Neuronal stem cell (in vitro differentiated cells): ENCODE measurements around the gene CDC45.
A peak's percentile ranks its signal among the peaks of the same experiment; 100 is the strongest.

ENCODE experiments used
- DNase-seq: peaks from one replicate; pipeline ENCODE4 v3.0.0-alpha.2; 2013; ENCODE audit warnings: low spot score
- H2AFZ ChIP-seq: one replicate; pipeline ENCODE4 v1.6.1; 2013; ENCODE audit warnings: mild to moderate bottlenecking, low read length, inconsistent platforms
- H2AK5ac ChIP-seq: 2 replicates; pipeline ENCODE4 v1.6.1; 2013; ENCODE audit warnings: low read depth, mild to moderate bottlenecking, inconsistent platforms, low read length, moderate library complexity, mixed read lengths
- H2BK120ac ChIP-seq: 2 replicates; pipeline ENCODE4 v1.6.1; 2013; ENCODE audit warnings: low read depth, mild to moderate bottlenecking, inconsistent platforms, low read length, moderate library complexity, mixed read lengths
- H2BK12ac ChIP-seq: one replicate; pipeline ENCODE4 v1.6.1; 2013; ENCODE audit warnings: low read length, inconsistent platforms
- H2BK15ac ChIP-seq: 2 replicates; pipeline ENCODE4 v1.6.1; 2013; ENCODE audit warnings: mild to moderate bottlenecking, low read length, inconsistent platforms, mixed read lengths
- H2BK5ac ChIP-seq: one replicate; pipeline ENCODE4 v1.6.1; 2013; ENCODE audit warnings: inconsistent platforms, mild to moderate bottlenecking, low read length, moderate library complexity
- H3K14ac ChIP-seq: one replicate; pipeline ENCODE4 v1.6.1; 2013; ENCODE audit warnings: low read length, inconsistent platforms
- H3K18ac ChIP-seq: 2 replicates; pipeline ENCODE4 v1.6.1; 2013; ENCODE audit warnings: low read length, inconsistent platforms
- H3K23ac ChIP-seq: 2 replicates; pipeline ENCODE4 v1.6.1; 2013; ENCODE audit warnings: low read depth, mild to moderate bottlenecking, mixed read lengths, low read length, inconsistent platforms; ENCODE audit not compliant: poor library complexity
- H3K27ac ChIP-seq: replicated peaks from 3 replicates; pipeline ENCODE4 v1.5.1; 2013; ENCODE audit warnings: low read length, inconsistent platforms
- H3K27me3 ChIP-seq, 3 experiments: 2 replicates each; pipeline ENCODE4 v1.6.1; 2013; ENCODE audit warnings: low read length in 3 of 3, mild to moderate bottlenecking in 2 of 3, inconsistent platforms in 1 of 3, low read depth in 1 of 3, mixed read lengths in 1 of 3, moderate library complexity in 1 of 3; ENCODE audit not compliant: control insufficient read depth in 3 of 3, insufficient read depth in 3 of 3
- H3K36me3 ChIP-seq, 2 donors: replicated peaks in 1 of 2; 2 replicates each; pipeline ENCODE4 v1.6.1; 2013; ENCODE audit warnings: low read length in 2 of 2; ENCODE audit not compliant: control insufficient read depth in 2 of 2, insufficient read depth in 2 of 2
- H3K4ac ChIP-seq: 2 replicates; pipeline ENCODE4 v1.6.1; 2013; ENCODE audit warnings: inconsistent platforms, mild to moderate bottlenecking, low read length, moderate library complexity
- H3K4me1 ChIP-seq, 2 donors: 1 replicate in 1 of 2; 2 replicates in 1 of 2; pipeline ENCODE4 v1.6.1; 2013; ENCODE audit warnings: low read length in 2 of 2, low read depth in 1 of 2; ENCODE audit not compliant: control insufficient read depth in 2 of 2, insufficient read depth in 1 of 2
- H3K4me2 ChIP-seq: one replicate; pipeline ENCODE4 v1.6.1; 2013; ENCODE audit warnings: mild to moderate bottlenecking, low read length, inconsistent platforms; ENCODE audit not compliant: insufficient read depth, poor library complexity, severe bottlenecking
- H3K4me3 ChIP-seq, 2 donors: 2 replicates each; pipeline ENCODE4 v1.5.1; 2013; ENCODE audit warnings: low read length in 2 of 2, mild to moderate bottlenecking in 2 of 2, inconsistent platforms in 1 of 2, moderate library complexity in 1 of 2
- H3K79me1 ChIP-seq: one replicate; pipeline ENCODE4 v1.6.1; 2013; ENCODE audit warnings: low read depth, mild to moderate bottlenecking, inconsistent platforms, low read length, moderate library complexity
- H3K9ac ChIP-seq: one replicate; pipeline ENCODE4 v1.6.1; 2013; ENCODE audit warnings: mild to moderate bottlenecking, low read depth, low read length, inconsistent platforms; ENCODE audit not compliant: poor library complexity
- H3K9me3 ChIP-seq, 2 donors: replicated peaks in 1 of 2; 2 replicates each; pipeline versions ENCODE3 to v1.6.1; 2013; ENCODE audit warnings: low read length in 2 of 2, mild to moderate bottlenecking in 2 of 2, inconsistent platforms in 1 of 2, low read depth in 1 of 2, mixed read lengths in 1 of 2, moderate library complexity in 1 of 2; ENCODE audit not compliant: control insufficient read depth in 2 of 2, insufficient read depth in 1 of 2
- H4K8ac ChIP-seq: one replicate; pipeline ENCODE4 v1.6.1; 2013; ENCODE audit warnings: low read depth, mild to moderate bottlenecking, inconsistent platforms, low read length, moderate library complexity
- H4K91ac ChIP-seq: one replicate; pipeline ENCODE4 v1.6.1; 2013; ENCODE audit warnings: low read length, low read depth, mild to moderate bottlenecking, inconsistent platforms; ENCODE audit not compliant: poor library complexity
- WGBS, 2 donors: extraction: QIAGEN DNeasy Blood & Tissue Kit; methylation state at CpG; one replicate each; pipeline ENCODE4 v1.1.7; 2013; ENCODE audit warnings: missing lambda C conversion rate in 2 of 2, mixed read lengths in 1 of 2; ENCODE audit not compliant: insufficient read length in 2 of 2, insufficient replicate concordance in 1 of 2; ENCODE audit errors: extremely low coverage in 2 of 2; 5-methylcytosine and 5-hydroxymethylcytosine counted together

The CDC45 gene

DNA sequence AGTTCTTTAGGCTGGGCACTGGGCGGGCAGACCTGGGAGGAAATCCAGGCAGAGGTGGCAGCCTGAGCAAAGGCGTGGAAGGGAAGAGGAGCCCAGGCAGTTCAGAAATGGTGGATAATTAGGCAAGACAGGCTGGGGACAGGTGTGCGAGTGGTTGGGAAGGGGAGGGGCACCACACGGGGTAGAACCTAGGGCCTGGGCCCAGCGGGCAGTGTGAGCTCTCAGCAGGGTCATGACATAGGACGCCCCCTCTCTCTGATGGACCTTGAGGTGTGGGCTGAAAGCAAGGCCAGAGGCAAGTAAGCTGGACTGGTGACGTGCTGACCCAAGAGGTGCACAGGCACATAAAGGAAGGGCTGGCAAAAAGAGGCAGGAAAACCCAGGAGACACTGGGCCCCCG is 7.5 kb upstream of the CDC45 start:
- Histone ChIP-seq H3K36me3 (peaks cover 51 to 90% of the 10 kb centered on the region in 2 donors), H3K9me3 (no peaks in the 10 kb centered on the region)

DNA sequence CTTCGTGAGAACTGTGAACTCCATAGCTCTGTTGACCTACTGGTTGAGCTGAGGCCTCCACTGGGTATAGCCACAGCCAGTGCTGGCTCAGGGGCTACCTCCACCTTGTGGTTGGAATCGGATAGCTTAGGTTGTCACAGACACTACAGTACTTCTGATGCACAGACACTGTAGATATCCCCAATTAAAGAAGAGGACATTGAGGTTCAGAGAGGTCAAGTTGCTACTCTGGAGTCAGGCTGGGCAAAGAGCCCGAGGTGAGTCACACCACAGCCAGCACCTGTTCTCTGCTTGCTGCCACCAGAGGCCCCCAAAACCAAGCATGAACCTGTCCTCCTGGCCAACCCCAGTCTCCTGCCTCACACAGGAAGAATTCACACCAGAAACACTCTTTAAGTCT is 6.1 kb upstream of the CDC45 start:
- no peak overlapping the region for H4K91ac ChIP-seq
- no peak for DNase-seq
- no peak overlapping the region for H2BK120ac ChIP-seq
- H3K9me3 ChIP-seq = no peaks in the 10 kb centered on the region
- H3K14ac ChIP-seq = no peak overlapping the region
- no peak overlapping the region for H2AFZ ChIP-seq
- no peak overlapping the region for H2BK12ac ChIP-seq
- H3K4me2 ChIP-seq = no peak overlapping the region
- no peak overlapping the region for H2AK5ac ChIP-seq
- H4K8ac ChIP-seq = no peak overlapping the region
- no peak overlapping the region for H3K27ac ChIP-seq
- no peak overlapping the region for H3K4me3 ChIP-seq
- no peak overlapping the region for H3K4ac ChIP-seq
- H3K27me3 ChIP-seq = no peaks in the 10 kb centered on the region
- H2BK5ac ChIP-seq = no peak overlapping the region
- H3K18ac ChIP-seq = no peak overlapping the region
- peaks cover 38 to 77% of the 10 kb centered on the region in 2 donors for H3K36me3 ChIP-seq
- peaks cover 4 to 5% of the 10 kb centered on the region in 2 donors for H3K4me1 ChIP-seq
- H2BK15ac ChIP-seq = no peak overlapping the region
- no peak overlapping the region for H3K9ac ChIP-seq
- WGBS, 2 donors = no CpG with 5 or more reads among the region's 3 CpGs
- H3K79me1 ChIP-seq = peaks cover 6% of the 10 kb centered on the region
- no peak overlapping the region for H3K23ac ChIP-seq

More for the DNA sequence above, 7.5 kb upstream of the CDC45 start:
- H3K79me1 ChIP-seq = peaks cover 6% of the 10 kb centered on the region
- no peak overlapping the region for H3K4me3 ChIP-seq
- no peak overlapping the region for H3K14ac ChIP-seq
- H2AFZ ChIP-seq = no peak overlapping the region
- H2BK15ac ChIP-seq = no peak overlapping the region
- no peak overlapping the region for H3K27ac ChIP-seq
- H3K9ac ChIP-seq = no peak overlapping the region
- no peak overlapping the region for H4K8ac ChIP-seq
- no peaks in the 10 kb centered on the region for H3K4me1 ChIP-seq
- H4K91ac ChIP-seq = no peak overlapping the region
- H2BK12ac ChIP-seq = no peak overlapping the region
- H3K27me3 ChIP-seq = no peaks in the 10 kb centered on the region
- H2BK5ac ChIP-seq = no peak overlapping the region
- H2BK120ac ChIP-seq = no peak overlapping the region
- DNase-seq = no peak
- H3K18ac ChIP-seq = no peak overlapping the region
- no peak overlapping the region for H3K4me2 ChIP-seq
- H3K4ac ChIP-seq = no peak overlapping the region
- no peak overlapping the region for H2AK5ac ChIP-seq
- WGBS, 2 donors = no CpG with 5 or more reads among the region's 8 CpGs
- no peak overlapping the region for H3K23ac ChIP-seq

DNA sequence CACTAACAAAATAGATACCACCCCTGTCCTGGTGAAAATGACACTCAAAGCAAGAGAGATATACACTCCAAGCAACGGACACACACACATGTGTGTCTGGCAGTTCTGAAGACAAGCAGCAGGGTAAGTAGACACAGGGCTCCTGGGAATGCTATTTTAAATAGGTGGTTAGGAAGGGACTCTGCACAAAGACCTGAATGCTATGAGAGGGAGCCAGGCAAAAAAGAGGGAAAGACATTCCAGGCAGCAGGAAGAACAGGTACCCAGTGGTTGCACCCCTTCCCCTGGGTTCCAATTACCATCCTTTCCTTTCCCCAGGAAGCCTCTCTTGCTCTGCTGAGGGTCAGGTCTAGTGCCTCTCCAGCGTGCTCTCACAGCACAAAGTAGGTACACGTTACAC is 3.7 kb upstream of the CDC45 start:
- no peak overlapping the region for H2BK5ac ChIP-seq
- no peak overlapping the region for H2BK120ac ChIP-seq
- no peak overlapping the region for H3K9ac ChIP-seq
- no peak overlapping the region for H3K23ac ChIP-seq
- H3K18ac ChIP-seq = no peak overlapping the region
- no peak overlapping the region for H4K91ac ChIP-seq
- H3K4me1 ChIP-seq = peaks cover 7 to 8% of the 10 kb centered on the region in 2 donors
- H2AFZ ChIP-seq = no peak overlapping the region
- no peak for DNase-seq
- H2BK15ac ChIP-seq = no peak overlapping the region
- no peaks in the 10 kb centered on the region for H3K27me3 ChIP-seq
- no peak overlapping the region for H2BK12ac ChIP-seq
- H2AK5ac ChIP-seq = no peak overlapping the region
- H3K14ac ChIP-seq = no peak overlapping the region
- no peak overlapping the region for H4K8ac ChIP-seq
- H3K4ac ChIP-seq = no peak overlapping the region
- no peak overlapping the region for H3K27ac ChIP-seq
- H3K4me3 ChIP-seq = no peak overlapping the region
- peaks cover 9% of the 10 kb centered on the region for H3K79me1 ChIP-seq
- H3K4me2 ChIP-seq = no peak overlapping the region
- no CpG with 5 or more reads among the region's 3 CpGs for WGBS, 2 donors
- no peaks in the 10 kb centered on the region for H3K9me3 ChIP-seq
- peaks cover 19 to 52% of the 10 kb centered on the region in 2 donors for H3K36me3 ChIP-seq

DNA sequence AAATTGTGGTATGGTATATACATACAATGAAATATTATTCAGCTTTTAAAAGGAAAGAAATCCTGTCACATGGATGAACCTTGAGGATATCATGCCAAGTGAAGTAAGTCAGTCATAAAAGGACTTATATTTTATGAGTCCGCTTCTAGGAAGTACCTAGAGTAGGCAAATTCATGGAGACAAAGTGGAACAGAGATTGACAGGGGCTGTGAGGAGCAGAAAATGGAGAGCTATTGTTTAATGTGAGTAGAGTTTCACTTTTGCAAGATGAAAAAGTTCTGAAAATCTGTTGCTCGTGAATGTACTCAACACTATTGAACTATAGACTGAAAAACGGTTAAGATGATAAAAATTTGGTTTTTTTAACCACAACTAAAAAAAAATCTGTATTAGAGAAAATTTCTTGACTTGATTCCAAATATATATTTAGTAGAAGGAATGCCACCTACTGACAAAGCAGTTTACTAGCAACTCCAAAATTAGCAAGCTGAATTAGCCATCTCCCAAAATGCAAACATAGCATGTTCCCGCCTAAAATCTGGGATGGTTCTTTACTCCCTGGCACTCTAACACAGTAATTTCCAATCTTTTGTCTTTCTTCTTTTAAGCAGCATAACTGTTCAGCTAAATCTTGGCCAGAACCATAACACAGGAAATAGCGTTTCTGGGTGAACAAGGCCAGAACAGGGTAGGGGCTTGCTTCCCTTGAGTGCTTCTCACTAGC is 2.2 kb upstream of the CDC45 start:
- no peak overlapping the region for H3K14ac ChIP-seq
- H2BK5ac ChIP-seq = no peak overlapping the region
- H3K4me2 ChIP-seq = peak overlapping the region; percentile 63
- no CpG with 5 or more reads among the region's 5 CpGs for WGBS, 2 donors
- H3K4me1 ChIP-seq = peaks cover 7 to 8% of the 10 kb centered on the region in 2 donors
- no peak overlapping the region for H2BK15ac ChIP-seq
- H3K79me1 ChIP-seq = peaks cover 4% of the 10 kb centered on the region
- H2BK12ac ChIP-seq = no peak overlapping the region
- no peak overlapping the region for H2AFZ ChIP-seq
- H2BK120ac ChIP-seq = no peak overlapping the region
- no peak overlapping the region for H4K91ac ChIP-seq
- peaks cover 8 to 46% of the 10 kb centered on the region in 2 donors for H3K36me3 ChIP-seq
- peak overlapping the region in 1 of 2 donors; percentile 95 for H3K4me3 ChIP-seq
- H3K27me3 ChIP-seq = no peaks in the 10 kb centered on the region
- H3K9ac ChIP-seq = no peak overlapping the region
- no peaks in the 10 kb centered on the region for H3K9me3 ChIP-seq
- H3K4ac ChIP-seq = no peak overlapping the region
- no peak overlapping the region for H3K23ac ChIP-seq
- no peak overlapping the region for H3K18ac ChIP-seq
- DNase-seq = no peak
- no peak overlapping the region for H3K27ac ChIP-seq
- no peak overlapping the region for H2AK5ac ChIP-seq
- no peak overlapping the region for H4K8ac ChIP-seq
